ENCODE data around the gene GTF2H4.
A peak's percentile ranks its signal among the peaks of the same experiment; 100 is the strongest.

The GTF2H4 gene

DNA sequence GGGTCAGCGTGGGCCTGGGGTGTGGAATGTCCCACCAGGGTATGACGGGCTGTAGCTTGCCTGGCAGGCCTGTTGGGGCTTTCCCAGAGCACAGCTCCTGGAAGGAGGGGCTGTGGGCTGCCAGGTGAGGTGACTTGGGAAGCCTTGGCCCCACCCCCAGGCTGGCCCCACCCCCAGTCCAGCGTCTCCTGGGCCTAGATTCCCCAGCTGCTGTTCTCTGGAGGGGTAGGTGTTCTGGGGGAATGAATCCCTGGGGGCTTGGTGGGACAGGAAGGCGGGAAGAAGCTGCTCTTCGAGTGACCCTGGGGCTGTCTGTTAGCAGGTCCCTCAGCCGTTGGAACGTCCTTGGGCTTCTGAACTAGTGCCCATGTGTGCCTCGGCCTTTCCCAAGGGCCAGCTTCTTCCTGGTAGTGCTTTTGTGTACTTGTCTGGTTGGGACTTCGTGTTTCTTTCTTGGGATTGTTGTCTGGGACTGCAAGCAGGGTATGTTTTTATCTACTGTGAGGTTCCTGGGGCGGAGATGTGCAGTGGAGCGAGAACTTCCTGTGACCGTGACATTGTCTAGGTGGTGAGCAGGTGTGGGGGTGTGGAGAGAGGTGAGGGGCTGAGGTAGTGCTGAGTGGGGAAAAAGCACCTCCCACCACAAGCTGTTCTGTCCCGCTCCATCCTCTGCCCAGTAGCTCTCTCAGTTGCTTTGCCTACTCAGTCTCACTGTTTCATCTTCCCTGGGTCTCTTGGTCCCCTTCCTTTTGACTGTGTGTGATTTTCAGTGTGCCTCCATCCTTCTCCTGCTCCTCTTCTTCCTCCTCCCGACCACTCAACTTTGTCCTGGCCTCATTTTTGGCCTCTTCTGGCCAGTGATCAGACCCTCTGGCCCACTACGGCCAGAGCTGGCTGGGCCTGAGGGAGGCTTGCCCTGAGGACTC lies 25.0 kb upstream of the GTF2H4 start:
- peak overlapping the region; percentile 97 to 98 for H3K9ac ChIP-seq (ENCODE audit: low read depth in 1 of 2, low read length in 2 of 2)
- no peaks in the 10 kb centered on the region for H3K27me3 ChIP-seq (ENCODE audit: control insufficient read depth in 2 of 2, insufficient read depth in 2 of 2, low read length in 2 of 2)
- no peaks in the 10 kb centered on the region for H3K9me3 ChIP-seq (ENCODE audit: control insufficient read depth in 2 of 2, low read length in 2 of 2)
- H3K36me3 ChIP-seq (ENCODE audit: control insufficient read depth in 2 of 2, insufficient read depth in 2 of 2, low read length in 2 of 2) = no peaks in the 10 kb centered on the region
- peak overlapping the region; percentile 95 to 99 for H3K27ac ChIP-seq (ENCODE audit: low read depth in 2 of 2, low read length in 2 of 2)
- H3K4me1 ChIP-seq (ENCODE audit: control insufficient read depth in 2 of 2, insufficient read depth in 2 of 2, low read length in 2 of 2) = peaks cover 32 to 35% of the 10 kb centered on the region in 2 donors
- H3K4me3 ChIP-seq (ENCODE audit: low read length in 2 of 2) = peak overlapping the region; percentile 86 to 89

DNA sequence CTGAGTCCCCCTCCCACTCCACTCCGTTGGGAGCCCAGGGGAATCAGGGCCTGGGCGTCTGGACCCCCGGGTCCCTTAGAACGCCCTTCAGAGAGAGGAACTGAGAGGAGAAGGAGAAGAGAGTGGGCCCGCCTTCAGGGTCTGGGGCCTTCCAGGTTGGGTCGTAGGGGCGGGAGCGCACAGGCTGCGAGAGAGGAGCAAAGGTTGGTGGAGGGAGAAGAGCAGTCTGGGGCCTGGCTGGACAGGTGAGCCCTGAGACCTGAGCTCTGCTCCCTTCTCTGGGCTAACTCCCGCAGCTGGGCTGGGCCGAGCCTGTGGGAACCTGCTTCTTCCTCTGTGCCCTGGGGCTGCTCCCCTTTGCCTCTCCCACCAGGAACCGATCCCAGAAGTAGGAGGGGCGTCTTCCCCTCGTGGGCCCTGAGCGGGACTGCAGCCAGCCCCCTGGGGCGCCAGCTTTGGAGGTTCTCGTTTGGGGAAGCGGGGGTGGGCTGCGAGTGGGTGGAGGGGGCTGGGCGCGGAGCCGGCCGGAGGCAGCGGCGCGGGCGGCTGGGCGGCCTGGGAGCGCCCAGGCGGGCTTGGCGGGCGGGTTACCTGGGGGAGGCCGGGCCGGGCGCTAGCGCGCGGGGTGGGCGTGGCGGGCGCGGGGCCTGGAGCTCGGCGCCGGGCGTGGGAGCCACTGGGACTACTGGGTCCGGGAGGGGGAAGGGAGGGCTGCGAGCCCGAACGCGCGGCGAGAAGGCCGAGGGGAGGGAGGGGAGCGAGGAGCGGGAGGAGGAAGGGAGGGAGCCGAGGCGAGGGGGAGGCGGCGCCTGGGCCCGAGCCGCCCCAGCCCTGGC lies 24.1 kb upstream of the GTF2H4 start, which contains the start of gene DDR1:
Gene DDR1 (plus strand): TSS at position 835 of the 836 bp plus-strand sequence. CDS start 4,211 bp downstream, outside the sequence.
- peaks cover 1 to 4% of the 10 kb centered on the region in 2 donors for H3K36me3 ChIP-seq (ENCODE audit: control insufficient read depth in 2 of 2, insufficient read depth in 2 of 2, low read length in 2 of 2)
- peak within 1 kb of the TSS; percentile 86 to 89 for H3K4me3 ChIP-seq (ENCODE audit: low read length in 2 of 2)
- H3K27ac ChIP-seq (ENCODE audit: low read depth in 2 of 2, low read length in 2 of 2) = peak within 1 kb of the TSS; percentile 95 to 99
- peaks cover 32 to 34% of the 10 kb centered on the region in 2 donors for H3K4me1 ChIP-seq (ENCODE audit: control insufficient read depth in 2 of 2, insufficient read depth in 2 of 2, low read length in 2 of 2)
- no peaks in the 10 kb centered on the region for H3K9me3 ChIP-seq (ENCODE audit: control insufficient read depth in 2 of 2, low read length in 2 of 2)
- no peaks in the 10 kb centered on the region for H3K27me3 ChIP-seq (ENCODE audit: control insufficient read depth in 2 of 2, insufficient read depth in 2 of 2, low read length in 2 of 2)
- peak within 1 kb of the TSS; percentile 97 to 98 for H3K9ac ChIP-seq (ENCODE audit: low read depth in 1 of 2, low read length in 2 of 2)

DNA sequence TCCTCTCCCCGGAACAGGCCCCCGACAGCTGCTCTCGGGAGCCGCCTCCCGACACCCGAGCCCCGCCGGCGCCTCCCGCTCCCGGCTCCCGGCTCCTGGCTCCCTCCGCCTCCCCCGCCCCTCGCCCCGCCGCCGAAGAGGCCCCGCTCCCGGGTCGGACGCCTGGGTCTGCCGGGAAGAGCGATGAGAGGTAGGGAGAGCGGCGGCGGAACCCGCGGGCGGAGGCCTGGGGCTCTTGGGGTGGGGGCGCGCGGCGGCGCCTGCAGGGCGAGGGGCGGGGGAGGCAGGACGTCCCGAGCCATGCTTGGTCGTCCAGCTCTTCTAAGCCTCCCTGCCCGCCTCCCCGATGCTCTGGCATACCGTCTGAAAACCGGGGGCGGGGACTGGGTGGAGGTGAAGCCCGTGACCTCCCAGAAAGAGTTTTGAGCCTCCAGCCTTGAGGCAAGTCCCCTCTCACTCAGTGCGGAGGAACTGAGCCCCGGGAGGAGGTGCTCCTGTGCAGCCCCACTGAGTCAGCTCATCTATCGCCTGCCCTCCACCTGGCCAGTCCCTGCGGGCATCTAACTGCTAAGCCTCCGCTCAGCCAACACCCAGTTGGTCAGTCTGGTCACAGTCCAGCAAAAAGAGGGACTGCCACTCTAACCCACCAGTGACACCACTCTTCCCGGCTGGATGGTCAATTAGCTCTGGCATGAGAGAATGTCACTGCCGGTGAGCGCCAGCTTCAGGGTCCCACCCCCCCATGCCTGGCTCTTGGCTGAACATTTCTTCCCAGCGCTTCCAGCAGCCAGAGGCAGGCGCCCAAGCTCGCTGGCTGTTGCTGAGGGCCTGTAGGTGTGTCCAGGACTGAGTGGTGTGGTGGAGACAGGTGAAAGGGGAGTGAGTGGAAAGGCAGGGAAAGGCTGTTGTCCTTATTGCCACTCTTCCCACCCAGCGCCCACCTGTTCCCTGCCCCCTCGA lies 23.2 kb upstream of the GTF2H4 start:
- Histone ChIP-seq H3K9ac (ENCODE audit: low read depth in 1 of 2, low read length in 2 of 2) (peak overlapping the region; percentile 64 to 97), H3K27ac (ENCODE audit: low read depth in 2 of 2, low read length in 2 of 2) (peak overlapping the region; percentile 95 to 99), H3K4me1 (ENCODE audit: control insufficient read depth in 2 of 2, insufficient read depth in 2 of 2, low read length in 2 of 2) (peaks cover 32 to 34% of the 10 kb centered on the region in 2 donors), H3K9me3 (ENCODE audit: control insufficient read depth in 2 of 2, low read length in 2 of 2) (no peaks in the 10 kb centered on the region), H3K36me3 (ENCODE audit: control insufficient read depth in 2 of 2, insufficient read depth in 2 of 2, low read length in 2 of 2) (peaks cover 6 to 12% of the 10 kb centered on the region in 2 donors), H3K27me3 (ENCODE audit: control insufficient read depth in 2 of 2, insufficient read depth in 2 of 2, low read length in 2 of 2) (no peaks in the 10 kb centered on the region), H3K4me3 (ENCODE audit: low read length in 2 of 2) (peak overlapping the region; percentile 71 to 89)

DNA sequence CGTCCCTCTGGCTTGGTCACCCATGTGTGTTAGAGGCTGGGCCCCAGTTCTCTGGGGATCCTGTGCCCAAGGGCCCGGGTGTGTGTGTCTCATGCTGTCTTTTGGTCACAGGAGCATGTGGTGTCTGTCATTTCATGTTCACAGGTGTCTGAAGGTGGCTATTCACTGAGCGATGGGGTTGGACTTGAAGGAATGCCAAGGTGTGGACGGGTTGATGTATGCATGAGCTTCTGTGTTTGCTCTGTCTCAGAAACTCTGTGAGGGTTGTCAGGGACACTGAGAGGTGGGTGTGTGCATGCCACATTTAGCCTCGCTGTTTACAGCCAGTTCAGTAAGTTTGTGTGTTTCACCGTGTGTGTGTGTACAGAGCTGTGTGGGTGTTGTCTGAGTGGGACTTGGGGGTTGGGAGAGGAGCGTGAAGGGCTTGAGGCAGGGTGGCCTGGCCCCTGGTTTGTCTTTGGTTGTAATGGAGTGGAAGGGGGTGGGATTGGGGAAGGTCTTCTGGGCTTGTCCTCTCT lies 22.5 kb upstream of the GTF2H4 start:
- H3K27ac ChIP-seq (ENCODE audit: low read depth in 2 of 2, low read length in 2 of 2) = peak overlapping the region; percentile 95 to 99
- H3K9ac ChIP-seq (ENCODE audit: low read depth in 1 of 2, low read length in 2 of 2) = peak overlapping the region; percentile 64 to 97
- H3K27me3 ChIP-seq (ENCODE audit: control insufficient read depth in 2 of 2, insufficient read depth in 2 of 2, low read length in 2 of 2) = no peaks in the 10 kb centered on the region
- no peaks in the 10 kb centered on the region for H3K9me3 ChIP-seq (ENCODE audit: control insufficient read depth in 2 of 2, low read length in 2 of 2)
- peak overlapping the region; percentile 71 to 89 for H3K4me3 ChIP-seq (ENCODE audit: low read length in 2 of 2)
- H3K4me1 ChIP-seq (ENCODE audit: control insufficient read depth in 2 of 2, insufficient read depth in 2 of 2, low read length in 2 of 2) = peaks cover 32 to 34% of the 10 kb centered on the region in 2 donors
- peaks cover 13 to 19% of the 10 kb centered on the region in 2 donors for H3K36me3 ChIP-seq (ENCODE audit: control insufficient read depth in 2 of 2, insufficient read depth in 2 of 2, low read length in 2 of 2)

DNA sequence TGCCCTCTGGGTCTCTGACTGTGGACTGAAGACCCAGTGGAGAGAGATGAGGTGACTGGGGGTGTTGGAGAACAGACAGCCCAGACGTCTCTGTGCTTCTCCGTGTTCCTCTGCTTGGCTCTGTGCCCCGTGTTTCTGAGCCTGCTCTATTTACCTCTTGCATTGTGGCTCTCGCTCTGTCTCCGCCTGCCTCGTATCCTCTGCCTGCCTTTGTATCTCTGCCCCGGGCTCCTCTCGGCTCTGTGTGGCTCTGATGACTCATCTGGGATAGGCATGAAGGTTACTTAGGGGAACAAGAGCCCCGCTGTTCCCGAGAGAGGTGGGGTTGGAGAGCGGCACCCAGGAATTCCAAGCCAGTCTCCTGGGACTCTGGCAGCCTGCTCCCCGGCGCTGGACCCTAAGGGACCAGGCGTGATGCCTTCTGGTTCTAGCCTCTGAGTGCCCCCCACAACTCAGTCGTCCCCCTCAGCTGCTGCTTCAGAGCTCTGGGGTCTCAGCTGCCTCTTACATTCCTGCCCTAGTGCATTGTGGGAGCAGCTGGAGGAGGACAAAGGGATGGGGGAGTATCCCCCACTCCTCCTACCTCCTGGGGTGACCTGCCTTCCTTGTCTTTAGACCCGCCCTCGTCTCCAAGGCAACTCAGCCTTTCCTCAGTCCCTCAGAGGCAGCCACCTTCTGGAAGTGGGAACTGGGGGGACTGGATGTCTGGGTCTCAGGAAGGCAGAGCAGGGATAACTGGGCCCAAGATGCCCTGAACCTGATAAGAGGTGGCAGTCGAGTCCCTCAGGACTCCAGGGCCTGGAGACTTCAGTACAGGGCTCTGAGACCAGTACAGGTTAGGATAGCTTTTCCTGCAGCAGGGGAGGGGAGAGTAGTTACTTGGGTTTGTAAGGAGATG lies 21.8 kb upstream of the GTF2H4 start:
- H3K4me3 ChIP-seq (ENCODE audit: low read length in 2 of 2) = peak overlapping the region; percentile 71 to 89
- peak overlapping the region; percentile 95 to 99 for H3K27ac ChIP-seq (ENCODE audit: low read depth in 2 of 2, low read length in 2 of 2)
- H3K9me3 ChIP-seq (ENCODE audit: control insufficient read depth in 2 of 2, low read length in 2 of 2) = no peaks in the 10 kb centered on the region
- peak overlapping the region; percentile 26 to 97 for H3K9ac ChIP-seq (ENCODE audit: low read depth in 1 of 2, low read length in 2 of 2)
- no peaks in the 10 kb centered on the region for H3K27me3 ChIP-seq (ENCODE audit: control insufficient read depth in 2 of 2, insufficient read depth in 2 of 2, low read length in 2 of 2)
- H3K4me1 ChIP-seq (ENCODE audit: control insufficient read depth in 2 of 2, insufficient read depth in 2 of 2, low read length in 2 of 2) = peaks cover 32 to 34% of the 10 kb centered on the region in 2 donors
- H3K36me3 ChIP-seq (ENCODE audit: control insufficient read depth in 2 of 2, insufficient read depth in 2 of 2, low read length in 2 of 2) = peaks cover 19 to 25% of the 10 kb centered on the region in 2 donors

DNA sequence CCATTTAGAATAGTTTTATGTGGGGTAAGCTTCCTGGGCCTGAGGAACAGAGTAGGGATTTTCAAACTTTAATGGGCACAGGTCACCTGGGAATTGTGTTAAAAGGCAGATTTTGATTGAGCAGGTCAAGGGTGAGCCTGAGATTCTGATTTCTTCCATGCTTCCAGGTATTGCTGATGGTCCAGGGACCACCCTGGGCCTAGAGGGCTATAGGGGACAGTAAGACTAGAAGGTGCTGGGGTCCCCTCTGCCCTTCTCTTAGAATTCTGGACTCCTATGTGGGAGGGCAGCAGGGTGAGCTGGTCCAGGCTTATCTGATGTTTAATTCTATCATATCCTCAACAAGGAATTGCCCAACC lies 21.1 kb upstream of the GTF2H4 start:
- H3K4me3 ChIP-seq (ENCODE audit: low read length in 2 of 2) = peak overlapping the region in 1 of 2 donors; percentile 71
- H3K36me3 ChIP-seq (ENCODE audit: control insufficient read depth in 2 of 2, insufficient read depth in 2 of 2, low read length in 2 of 2) = peaks cover 24 to 31% of the 10 kb centered on the region in 2 donors
- H3K27me3 ChIP-seq (ENCODE audit: control insufficient read depth in 2 of 2, insufficient read depth in 2 of 2, low read length in 2 of 2) = no peaks in the 10 kb centered on the region
- H3K9ac ChIP-seq (ENCODE audit: low read depth in 1 of 2, low read length in 2 of 2) = peak overlapping the region in 1 of 2 donors; percentile 97
- no peak overlapping the region for H3K27ac ChIP-seq (ENCODE audit: low read depth in 2 of 2, low read length in 2 of 2)
- peaks cover 32 to 34% of the 10 kb centered on the region in 2 donors for H3K4me1 ChIP-seq (ENCODE audit: control insufficient read depth in 2 of 2, insufficient read depth in 2 of 2, low read length in 2 of 2)
- H3K9me3 ChIP-seq (ENCODE audit: control insufficient read depth in 2 of 2, low read length in 2 of 2) = no peaks in the 10 kb centered on the region

DNA sequence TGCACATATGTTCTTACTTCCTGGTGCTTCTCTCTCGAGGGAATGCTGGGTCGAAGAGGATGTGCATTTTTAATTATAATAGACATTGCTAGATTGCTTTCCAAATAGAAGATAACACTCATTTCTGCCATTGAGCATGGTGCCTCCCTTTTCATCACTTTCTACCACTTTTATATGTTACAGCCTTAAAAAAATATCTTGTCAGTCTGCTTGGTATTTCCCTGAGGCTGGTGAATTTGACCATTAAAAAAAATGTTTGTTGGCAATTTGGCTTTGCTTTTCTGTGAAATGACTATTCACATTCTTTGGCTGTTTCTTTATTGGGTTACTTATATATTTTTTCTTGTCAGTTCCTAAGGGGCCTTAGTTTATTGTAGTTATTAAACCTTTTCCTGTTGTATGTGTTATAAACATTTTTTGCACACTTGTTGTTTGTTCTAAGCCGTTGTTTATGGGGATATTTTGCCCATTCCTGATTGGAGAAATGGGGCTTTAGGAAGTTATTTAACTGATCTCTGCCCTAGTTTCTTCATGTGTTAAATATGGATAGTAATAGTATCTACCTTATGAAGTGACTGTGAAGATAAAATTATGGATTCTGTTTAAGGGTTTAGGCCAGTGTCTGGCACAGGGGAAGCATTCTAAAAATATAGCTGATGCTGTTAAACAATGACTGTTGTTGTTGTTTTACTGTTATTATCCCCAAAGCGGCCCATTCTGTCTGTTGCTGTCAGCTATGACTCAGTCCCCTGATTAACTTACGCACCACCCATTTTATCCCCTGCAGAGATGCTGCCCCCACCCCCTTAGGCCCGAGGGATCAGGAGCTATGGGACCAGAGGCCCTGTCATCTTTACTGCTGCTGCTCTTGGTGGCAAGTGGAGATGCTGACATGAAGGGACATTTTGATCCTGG lies 19.8 kb upstream of the GTF2H4 start:
- H3K4me1 ChIP-seq (ENCODE audit: control insufficient read depth in 2 of 2, insufficient read depth in 2 of 2, low read length in 2 of 2) = peaks cover 24 to 27% of the 10 kb centered on the region in 2 donors
- no peak overlapping the region for H3K4me3 ChIP-seq (ENCODE audit: low read length in 2 of 2)
- no peaks in the 10 kb centered on the region for H3K9me3 ChIP-seq (ENCODE audit: control insufficient read depth in 2 of 2, low read length in 2 of 2)
- H3K9ac ChIP-seq (ENCODE audit: low read depth in 1 of 2, low read length in 2 of 2) = no peak overlapping the region
- no peak overlapping the region for H3K27ac ChIP-seq (ENCODE audit: low read depth in 2 of 2, low read length in 2 of 2)
- peaks cover 37 to 42% of the 10 kb centered on the region in 2 donors for H3K36me3 ChIP-seq (ENCODE audit: control insufficient read depth in 2 of 2, insufficient read depth in 2 of 2, low read length in 2 of 2)
- H3K27me3 ChIP-seq (ENCODE audit: control insufficient read depth in 2 of 2, insufficient read depth in 2 of 2, low read length in 2 of 2) = no peaks in the 10 kb centered on the region

All from mucosa of rectum (tissue), 2 donors.